ENCODE results near the gene SPATA16.
A peak's percentile ranks its signal among the peaks of the same experiment; 100 is the strongest.
"Not testable (repeated sequence)": the region's sequence is repeated elsewhere in the genome, so short reads cannot be mapped to it uniquely, and the experiment has no call there.

Gene SPATA16

DNA sequence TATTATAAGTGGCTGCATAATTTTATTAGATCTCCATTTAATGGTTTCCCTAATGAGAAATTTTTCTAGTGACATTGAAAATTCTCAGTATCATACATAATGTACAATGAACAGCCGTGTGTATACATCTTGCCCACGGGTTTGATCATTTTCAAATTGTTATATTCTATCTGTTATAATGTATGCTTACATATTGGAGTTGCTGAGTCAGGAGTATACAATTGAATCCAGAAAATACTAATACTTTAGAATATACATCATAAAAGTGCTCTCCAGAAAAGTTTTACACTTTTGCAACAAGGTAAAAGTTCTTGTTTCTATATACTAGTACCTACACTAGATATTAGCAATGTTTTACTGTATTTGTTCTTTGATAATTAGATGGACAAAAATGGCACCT lies 82.8 kb downstream of the SPATA16 start:
- DNase-seq: no peak

DNA sequence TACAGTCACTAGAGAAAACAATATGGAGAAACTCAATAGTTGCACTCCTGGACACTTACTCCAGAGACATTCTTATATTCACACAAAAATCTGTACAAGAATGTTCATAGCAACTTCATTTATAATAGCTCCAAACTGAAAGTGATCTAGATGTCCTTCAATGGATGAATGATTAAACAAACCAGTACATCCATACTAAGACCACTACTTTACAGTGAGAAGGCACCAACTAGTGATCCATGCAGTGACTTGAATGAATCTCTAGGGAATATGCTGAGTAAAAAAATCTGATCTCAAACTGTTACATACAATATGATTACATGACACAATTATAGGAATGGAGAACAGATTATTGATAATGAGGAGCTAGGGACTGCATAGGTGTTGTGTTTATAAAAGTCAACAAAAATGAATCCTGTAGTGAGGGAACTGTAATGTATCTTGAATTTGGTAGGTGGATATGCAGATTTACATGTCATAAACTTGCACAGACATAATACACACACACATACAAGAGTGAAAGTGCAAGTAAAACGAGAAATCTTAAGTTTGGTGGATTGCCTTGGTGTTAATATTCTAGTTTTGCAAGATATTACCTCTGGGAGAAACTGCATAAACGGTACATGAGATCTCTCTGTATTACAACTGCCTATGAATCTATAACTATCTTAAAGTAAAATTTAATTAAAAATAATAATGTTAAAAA lies 85.7 kb downstream of the SPATA16 start:
- DNase-seq: no peak

DNA sequence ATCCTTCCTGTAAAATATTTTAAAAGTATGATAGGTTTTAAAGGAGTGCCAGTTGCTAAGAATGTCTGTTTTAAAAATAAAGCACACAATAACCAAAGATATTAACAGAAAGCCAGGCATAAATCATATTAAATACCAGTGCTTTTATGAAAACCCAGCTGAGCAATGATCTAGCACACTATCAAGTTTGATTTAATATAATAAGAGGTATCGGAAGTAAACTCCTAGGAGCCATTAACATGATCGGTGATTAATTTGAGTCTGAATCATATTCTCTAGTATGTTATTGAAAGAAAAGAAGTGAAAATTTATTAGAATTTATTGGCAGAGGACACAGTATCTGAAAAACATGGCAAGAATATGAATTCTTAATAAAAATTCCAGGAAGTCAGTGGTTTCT lies 91.7 kb downstream of the SPATA16 start:
- DNase-seq: no peak

DNA sequence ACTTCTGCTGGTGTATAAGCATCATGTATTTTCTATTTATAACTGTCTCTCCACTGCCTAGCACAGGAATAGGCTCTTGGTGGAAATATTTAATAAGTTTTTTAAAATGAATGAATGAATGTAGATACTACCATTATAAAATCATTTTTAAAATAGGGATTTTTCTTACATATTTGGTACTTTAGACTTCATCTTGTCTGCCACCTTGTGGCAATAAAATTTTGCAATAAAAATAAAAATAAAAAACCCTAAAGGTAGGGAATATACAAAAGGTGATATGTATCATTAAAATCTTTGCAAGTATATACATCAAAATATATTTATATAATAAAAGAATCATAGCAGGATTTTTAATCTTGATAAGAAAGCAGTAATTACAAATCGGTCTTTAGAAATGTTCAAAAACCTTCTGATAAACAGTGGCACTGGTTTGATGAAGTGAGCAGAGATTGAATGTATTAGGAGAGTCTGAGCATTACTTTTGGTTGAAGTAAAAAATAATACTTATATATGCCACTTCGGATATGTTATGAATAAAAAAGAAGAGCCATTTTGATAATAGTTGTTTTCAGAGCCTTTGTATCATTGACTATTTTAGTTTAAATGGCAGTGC lies 95.2 kb downstream of the SPATA16 start:
- no peak for DNase-seq

DNA sequence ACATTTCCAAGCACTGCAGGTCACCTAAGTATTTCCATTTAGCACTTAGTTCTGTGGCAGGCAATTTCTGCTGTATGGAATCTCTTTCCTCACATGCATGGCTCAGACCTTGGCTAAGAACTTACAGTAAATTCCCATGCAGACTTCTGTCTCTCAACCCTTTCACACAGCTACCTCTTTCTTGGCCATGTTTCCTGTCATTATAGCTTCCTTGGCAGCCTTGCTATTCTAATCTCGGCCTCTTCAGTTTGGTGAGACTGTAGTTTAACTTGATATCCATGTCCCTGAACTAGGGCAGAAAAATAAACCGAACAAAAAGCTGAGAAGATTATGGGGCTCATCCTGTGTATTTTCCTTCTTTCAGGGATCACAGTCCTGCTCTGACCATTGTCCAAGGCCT lies 96.0 kb downstream of the SPATA16 start:
- DNase-seq: no peak

DNA sequence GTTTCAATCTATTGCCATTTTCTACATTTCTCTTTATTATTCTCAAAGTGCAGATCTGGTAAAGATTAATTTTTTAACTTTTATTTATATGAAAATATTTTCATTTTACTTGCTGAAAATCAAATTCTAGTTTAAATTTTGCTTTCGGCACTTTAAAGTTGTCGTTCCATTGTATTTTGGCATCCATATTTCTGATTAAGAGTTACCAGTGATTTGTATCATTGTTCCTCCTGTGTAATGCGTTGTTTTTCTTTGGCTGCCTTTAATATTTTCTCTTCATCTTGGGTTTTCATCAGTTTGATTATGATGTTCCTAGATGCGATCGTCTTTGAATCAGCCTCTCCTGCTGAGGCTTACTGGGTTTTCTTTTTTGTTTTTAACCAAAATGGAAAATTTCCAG lies 97.3 kb downstream of the SPATA16 start:
- DNase-seq: no peak

DNA sequence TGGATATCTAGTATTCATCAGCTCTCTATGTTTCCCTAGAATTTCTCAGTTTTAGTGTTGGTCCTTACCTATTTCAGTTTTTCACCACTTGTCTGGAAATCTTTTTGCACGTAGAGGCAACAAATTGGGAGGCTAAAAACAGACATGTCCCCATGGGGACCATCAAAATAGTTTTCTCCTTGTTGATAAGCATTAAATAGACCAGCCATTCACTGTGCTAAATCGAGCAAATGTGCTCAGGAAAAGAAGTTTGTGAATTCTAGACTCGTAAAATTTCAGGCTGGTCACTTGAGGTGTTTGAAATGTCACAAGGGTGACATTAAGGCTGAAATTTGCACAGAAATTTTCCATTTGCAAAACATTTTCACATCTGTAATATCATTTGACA lies 102.6 kb downstream of the SPATA16 start:
- DNase-seq: no peak

DNA sequence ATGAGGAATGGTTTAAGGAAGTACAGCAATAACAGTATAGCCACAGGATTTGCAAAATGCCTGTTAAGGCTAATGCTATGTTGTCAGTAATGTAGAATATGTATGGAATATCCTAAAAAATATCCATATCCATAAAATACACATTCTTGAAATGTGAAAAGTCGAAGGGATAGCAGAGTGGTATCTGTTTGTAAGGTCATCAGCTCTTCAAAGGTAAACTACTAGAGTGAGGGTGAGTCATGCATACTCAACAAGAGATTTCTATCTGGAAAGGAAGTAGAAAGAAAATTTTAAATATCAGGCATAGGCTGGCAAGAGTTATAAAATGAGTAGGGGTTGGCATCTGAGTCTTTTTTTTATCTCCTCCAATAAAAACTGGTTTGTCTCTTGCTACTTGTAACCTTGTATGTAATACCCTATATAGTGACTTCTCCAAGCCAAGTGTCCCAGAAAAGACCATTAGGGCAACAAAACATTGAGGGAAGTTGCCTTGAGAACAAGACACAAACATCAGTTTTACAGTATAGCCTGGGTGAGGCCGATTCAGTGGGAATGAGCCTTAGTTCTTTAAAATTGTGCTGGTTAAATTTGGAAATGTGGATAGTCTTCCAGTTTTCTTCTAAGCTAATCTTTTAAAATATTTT lies 103.1 kb downstream of the SPATA16 start:
- DNase-seq: no peak

DNA sequence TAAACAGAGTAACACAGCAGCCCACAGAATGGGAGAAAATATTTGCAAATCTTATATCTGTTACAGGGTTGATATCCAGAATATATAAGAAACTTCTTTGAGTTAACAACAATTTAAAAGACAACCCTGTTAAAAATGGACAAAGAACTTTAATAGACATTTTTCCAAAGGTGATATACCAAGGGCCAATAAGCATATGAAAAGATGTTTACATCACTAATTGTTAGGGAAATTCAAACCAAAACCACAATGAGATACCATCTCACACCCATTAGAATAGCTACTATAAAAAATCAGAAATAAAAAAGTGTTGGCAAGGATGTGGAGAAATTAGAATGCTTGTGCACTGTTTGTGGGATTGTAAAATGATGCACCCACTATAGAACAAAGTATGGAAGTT lies 110.8 kb downstream of the SPATA16 start:
- no peak for DNase-seq

DNA sequence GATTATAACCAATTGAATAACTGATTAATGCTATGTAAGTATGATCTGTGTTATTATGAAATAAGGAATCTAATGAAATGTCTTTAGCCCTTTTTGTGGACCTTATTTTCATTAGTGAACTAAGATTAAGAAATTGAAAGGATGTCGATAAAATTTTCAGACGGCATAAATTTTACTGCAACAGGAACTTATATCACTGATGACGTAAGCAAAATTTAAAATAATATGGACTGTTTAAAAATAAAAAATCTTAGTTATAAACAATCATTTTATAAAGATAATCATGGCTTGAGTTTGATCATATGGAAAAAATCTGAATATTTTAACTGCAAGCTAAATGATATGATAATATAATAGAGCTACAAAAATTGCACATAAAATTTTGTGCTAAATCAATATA lies 112.7 kb downstream of the SPATA16 start:
- DNase-seq: no peak

DNA sequence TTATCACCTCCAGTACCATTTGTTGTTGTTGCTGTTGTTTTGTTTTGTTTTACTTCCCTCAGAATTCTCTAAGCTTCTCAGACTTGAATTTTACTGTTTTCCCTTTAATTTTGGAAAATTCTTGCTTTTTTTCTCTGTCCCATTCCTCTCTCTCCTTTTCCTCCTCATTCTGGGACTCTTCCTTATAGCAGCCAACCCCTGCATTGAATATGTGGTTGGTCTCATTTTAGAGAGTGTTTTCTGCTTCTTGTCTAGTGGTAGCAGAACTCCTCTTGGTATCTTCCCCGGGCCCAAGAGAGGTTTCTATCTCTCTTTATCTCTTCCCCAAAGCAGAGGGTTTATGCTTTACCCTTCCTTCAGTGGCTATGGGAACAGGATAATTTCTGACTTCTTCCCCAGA lies 113.6 kb downstream of the SPATA16 start:
- DNase-seq: no peak

DNA sequence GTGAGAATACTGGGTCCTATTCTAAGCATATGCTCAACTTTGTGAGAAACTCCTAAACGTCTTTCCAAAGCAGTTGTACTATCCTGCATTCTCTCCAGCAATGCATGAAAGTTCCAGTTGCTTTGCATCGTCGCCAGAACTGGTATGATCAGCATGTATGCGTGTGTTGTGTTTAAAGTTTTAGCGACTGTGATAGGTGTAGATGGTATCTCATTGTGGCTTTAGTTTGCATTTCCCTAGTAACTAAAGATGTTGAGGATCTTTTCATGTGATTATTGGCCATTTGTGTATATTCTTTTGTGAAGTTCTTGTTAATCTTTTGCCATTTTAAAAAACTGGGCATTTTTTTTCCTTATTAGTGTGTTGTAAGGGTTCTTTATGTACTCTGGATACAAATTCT lies 115.1 kb downstream of the SPATA16 start:
- peak in 1 of 2 experiments; percentile 34 for DNase-seq

DNA sequence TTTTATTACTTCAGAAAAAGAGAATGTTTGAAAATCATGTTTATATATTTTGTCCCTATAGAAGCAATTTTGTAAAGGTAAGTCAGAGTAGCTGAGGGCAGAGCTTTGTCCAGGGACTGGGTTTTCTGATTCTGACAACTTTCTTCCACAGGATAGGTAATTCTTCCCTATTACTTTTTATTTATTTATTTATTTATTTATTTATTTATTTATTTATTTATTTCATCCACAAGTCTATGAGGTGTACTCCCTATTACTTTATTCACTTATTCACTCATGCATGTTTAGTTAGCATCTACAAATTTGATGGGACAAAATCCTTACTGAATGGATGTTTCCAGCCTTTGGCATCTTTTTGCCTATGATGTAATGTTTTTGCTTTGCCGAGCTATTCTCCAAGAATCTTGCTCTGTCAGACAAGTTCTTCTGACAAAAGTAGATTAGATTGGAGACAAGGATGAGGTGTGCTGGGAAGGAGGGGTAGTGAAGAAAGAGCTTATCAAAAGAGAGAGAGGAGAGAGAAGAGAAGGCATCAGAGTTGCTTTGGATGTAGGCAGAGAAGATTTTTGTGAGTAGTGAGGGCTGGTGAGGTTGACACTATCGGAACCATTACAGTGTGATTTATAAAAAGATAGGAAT lies 119.4 kb downstream of the SPATA16 start:
- no peak for DNase-seq

DNA sequence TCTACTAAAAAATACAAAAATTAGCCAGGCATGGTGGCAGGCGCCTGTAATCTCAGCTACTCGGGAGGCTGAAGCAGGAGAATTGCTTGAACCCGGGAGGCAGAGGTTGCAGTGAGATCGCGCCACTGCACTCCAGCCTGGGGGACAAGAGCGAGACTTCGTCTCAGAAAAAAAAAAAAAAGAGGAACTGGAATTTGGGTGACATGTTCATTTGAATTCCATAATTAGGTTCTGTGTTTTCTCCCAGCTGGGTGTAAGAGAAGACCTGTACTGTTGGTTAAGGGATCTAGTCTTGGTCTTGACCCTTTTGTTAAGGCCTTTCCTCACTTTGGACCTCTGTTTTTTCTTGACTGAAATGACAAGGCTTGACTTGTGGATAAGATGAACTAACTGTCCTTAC lies 120.9 kb downstream of the SPATA16 start:
- not testable (repeated sequence) for DNase-seq

DNA sequence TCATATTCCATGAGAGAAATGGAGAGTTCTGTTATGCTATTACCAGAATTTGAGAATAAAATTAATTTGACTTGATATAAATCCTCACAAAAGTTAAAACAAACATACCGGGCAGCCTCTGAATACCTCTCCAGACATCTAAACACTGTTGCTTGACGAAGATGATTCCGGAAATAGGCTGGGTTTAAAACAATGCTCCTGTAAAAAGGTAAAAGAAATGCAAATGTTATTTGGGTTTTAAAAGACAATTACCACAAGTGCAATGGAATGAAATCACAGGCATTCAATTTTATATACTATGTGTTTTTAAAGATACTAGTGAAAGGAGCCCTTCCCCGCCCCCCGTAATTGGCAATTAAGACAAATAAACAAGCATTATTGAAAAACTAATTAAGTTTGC lies 121.7 kb downstream of the SPATA16 start:
- DNase-seq: no peak

DNA sequence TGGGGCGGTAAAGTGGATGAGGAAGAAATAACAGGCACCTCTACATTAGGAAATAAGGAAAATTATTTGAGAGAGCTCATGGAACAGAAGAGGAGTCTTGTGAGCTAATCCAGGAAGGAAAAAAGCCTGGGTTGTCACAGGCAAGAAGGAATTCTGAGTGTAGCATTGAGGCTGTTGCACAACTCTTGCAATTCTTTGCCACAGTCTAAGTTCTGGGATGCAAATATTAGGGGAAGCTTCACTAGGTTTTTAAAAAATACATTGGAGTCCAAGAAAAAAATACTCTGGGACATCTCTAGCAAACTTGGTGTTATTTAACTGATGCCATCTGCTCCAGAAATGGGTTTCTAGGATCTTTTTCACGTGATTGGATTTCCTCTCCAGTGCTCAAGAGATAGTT lies 122.3 kb downstream of the SPATA16 start:
- DNase-seq: no peak

DNA sequence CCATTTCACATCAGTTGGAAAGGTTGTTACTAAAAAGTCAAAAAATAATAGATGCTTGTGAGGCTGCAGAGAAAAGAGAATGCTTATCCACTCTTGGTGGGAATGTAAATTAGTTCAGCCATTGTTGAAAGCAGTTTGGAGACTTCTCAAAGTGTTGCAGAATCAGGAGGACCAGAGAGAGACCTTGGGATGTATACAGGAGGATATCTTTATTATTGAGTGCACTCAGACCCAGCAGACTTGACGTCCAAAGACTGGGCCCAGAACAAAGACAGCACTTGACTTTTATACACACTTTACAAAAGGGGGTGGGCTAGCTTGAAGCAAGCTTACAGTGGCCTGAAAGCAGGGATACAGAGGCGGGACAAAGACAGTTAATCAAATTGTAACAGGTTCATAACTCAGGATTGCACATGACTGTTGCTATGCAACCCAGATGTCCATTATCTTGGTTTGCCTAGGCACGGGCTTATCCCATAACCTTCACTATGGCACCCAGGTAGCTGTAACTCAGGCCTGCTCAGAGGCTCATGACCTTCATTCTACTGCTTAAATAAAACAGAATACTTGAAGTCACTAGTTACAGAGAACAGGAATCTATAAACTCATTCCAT lies 127.7 kb downstream of the SPATA16 start:
- no peak for DNase-seq

DNA sequence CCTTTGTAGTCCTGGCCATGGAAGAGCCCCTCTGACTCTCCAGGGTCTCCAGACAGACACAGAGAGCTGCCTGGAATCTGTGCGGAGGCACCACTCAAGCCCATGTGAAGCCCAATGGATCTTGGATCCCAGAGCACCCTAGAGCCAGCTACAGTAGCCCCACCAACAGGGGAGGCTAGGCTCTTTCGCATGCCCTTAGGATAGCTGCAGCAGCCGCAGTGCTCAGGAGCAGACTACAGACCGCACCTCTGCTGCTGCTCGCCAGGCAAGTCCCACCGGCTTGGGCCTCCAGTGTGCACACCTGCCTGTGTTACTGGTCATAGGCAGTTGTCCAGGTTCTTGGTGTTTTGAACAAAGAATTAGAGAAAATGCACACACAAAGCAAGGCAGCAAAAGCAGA lies 131.6 kb downstream of the SPATA16 start:
- DNase-seq: no peak

DNA sequence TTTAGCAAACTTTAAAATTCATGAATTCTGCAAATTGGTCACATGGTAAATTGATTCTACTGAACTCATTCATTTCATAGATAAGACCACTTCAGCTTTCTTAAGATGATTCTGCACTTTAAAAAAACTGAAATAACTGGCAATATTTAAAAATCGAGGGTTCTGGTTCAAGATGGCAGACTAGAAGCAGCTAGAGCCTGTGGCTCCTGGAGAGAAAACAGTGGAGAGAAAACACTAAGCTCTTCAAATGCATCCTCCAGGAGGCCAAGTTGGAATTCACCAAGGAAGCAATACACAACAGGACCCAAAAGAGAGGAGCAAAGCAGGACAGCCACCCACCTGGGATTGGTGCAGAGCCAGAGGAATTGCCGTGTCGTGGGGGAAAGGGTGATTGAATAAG lies 132.1 kb downstream of the SPATA16 start:
- no peak for DNase-seq

DNA sequence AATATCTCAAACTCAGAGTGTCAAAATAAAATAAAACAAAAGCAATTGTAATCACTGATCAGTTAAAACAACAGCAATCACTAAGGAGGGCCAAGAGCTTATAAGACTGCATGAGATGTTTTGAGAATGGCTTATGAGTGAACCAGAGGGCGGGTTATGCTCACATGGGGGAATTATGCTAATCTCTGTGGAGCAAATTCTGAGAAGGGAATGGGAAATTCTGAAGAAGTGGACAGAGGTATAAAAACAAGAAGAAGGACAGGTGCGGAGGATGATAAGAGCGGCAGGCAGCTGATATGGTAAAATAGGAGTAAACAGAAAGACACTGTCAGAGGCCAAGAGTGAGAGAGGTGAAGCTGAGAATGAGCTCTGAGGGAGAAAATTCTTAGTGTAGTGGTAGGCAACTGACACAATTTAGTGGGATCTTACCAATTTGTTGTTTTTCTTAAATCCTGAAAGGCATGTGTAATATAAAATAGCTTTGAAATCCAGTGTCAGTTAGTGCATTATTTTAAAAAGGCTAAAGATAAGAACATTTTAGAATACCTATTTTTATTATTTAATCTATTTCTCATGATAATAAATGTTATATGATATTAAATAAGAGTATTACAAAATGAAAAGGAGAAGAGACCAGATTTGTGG lies 133.8 kb downstream of the SPATA16 start:
- DNase-seq: no peak

DNA sequence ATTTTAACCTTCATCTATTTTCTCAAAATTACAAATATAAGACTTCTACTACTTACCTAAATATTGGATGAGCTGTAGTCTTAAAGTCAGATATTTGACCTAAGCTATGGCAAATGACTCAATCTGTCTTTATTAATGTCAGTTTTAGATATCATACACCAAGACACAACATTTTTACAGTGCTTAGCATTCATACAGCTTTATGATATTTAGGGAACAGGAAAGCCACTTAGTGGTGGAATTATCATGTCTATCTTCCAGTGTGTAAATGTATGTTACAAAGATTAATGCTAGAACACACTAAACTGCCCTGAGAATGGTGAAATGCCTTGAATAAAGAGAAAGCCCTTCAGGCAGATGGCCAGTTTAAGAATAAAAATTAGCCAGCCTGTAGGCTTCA lies 135.0 kb downstream of the SPATA16 start:
- DNase-seq: no peak

DNA sequence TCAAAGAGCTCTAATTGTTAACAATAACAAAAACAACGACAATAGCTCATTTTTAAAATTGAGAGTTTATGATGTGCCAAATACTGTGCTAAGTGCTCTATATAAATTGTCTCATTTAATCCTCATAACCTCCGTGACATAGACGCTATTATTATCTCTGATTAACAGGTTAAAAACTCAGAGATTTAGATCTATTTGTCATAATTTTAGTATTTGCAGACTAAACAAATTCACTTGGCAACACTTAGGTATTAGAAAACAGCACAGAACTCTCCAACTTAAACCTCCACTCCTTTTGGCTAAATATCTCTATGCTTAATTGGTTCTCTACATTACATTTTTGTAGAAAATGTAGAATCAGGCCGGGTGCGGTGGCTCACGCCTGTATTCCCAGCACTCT lies 136.4 kb downstream of the SPATA16 start:
- no peak for DNase-seq

DNA sequence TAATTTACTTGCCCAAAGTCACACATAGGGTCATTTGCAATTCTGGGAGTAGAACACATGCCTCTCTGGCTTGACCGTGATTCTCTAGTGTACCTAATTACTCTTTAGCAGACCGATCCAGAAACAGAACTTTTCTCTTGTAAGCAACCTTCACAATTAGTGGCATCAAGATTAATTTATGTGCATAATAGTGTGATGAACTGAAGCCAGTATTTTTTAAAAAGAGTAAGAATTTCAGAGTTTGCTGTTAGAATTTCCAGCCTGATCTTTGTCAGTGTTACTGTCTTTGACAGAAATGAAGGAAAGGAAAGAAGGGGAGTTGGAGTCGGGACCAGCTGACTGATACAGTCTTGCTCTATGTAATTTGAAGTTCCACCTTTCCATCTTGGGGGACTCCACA lies 137.1 kb downstream of the SPATA16 start:
- DNase-seq: no peak
